Measurements from ENCODE around the gene RNF180.

The RNF180 gene

DNA sequence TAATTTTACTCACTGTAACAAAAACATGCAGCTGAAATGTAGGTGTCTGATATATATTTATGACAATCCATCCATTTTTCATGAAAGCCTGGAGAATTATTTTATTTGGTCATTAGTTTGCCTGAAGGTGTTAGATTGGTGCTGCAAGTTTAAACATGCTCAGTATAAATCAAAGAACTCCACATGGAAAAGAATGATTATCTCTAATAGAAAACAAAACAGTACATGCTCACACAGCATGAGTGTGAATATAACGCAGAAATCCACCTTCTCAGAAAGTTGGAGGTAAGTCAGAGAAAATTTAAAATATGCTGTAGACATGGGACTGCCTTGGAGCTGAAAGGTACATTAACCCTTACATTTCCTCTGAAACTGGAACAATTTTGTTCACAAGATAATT, 174.7 kb downstream of the RNF180 start:
- H3K9ac ChIP-seq (ENCODE audit: low read length), result no peak overlapping the region
- TF ChIP-seq, protein P1, sequence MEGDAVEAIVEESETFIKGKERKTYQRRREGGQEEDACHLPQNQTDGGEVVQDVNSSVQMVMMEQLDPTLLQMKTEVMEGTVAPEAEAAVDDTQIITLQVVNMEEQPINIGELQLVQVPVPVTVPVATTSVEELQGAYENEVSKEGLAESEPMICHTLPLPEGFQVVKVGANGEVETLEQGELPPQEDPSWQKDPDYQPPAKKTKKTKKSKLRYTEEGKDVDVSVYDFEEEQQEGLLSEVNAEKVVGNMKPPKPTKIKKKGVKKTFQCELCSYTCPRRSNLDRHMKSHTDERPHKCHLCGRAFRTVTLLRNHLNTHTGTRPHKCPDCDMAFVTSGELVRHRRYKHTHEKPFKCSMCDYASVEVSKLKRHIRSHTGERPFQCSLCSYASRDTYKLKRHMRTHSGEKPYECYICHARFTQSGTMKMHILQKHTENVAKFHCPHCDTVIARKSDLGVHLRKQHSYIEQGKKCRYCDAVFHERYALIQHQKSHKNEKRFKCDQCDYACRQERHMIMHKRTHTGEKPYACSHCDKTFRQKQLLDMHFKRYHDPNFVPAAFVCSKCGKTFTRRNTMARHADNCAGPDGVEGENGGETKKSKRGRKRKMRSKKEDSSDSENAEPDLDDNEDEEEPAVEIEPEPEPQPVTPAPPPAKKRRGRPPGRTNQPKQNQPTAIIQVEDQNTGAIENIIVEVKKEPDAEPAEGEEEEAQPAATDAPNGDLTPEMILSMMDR (IDR thresholded peaks at IDR 0.05; ENCODE audit: low read depth, low read length), result no peak
- no peak for TF ChIP-seq EZH2phosphoT487 (IDR thresholded peaks at IDR 0.05; ENCODE audit: low read depth)
- H4K20me1 ChIP-seq (ENCODE audit: insufficient read depth, low read length), result no peaks in the 10 kb centered on the region
- no peaks in the 10 kb centered on the region for H3K79me2 ChIP-seq (ENCODE audit: low read length)
- no peaks in the 10 kb centered on the region for H3K27me3 ChIP-seq (ENCODE audit: low read depth, low read length)
- H2AFZ ChIP-seq (ENCODE audit: low read depth, low read length), result no peak overlapping the region
- no peaks in the 10 kb centered on the region for H3K9me3 ChIP-seq (ENCODE audit: insufficient read depth, low read length)
- no peak overlapping the region for H3K4me3 ChIP-seq (ENCODE audit: low read length)
- no peak overlapping the region for H3K27ac ChIP-seq (ENCODE audit: low read length)
- no peaks in the 10 kb centered on the region for H3K36me3 ChIP-seq (replicated peaks; ENCODE audit: low read depth, low read length)
- H3K4me1 ChIP-seq (ENCODE audit: low read length), result no peaks in the 10 kb centered on the region
- H3K4me2 ChIP-seq (ENCODE audit: low read length), result no peak overlapping the region

DNA sequence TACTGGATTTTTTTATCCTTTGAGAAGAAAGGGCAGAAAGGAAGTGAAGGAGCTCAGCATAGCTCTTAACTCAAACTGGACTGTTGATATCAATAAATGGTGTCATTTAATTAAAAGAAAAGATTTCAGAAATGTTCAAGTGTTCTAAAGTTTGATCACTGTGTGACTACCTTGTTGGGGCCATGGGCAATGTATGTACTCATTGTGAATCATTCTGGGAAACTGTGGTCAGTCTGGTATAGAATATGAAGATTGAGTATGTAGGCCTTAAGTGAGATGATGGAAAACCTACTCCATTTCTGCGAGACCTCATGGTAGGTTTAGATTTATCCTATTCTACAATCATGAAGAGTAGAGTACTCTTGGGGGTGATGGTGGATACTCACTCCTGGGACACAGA, 175.7 kb downstream of the RNF180 start:
- Histone ChIP-seq H3K4me1 (ENCODE audit: low read length) (no peaks in the 10 kb centered on the region), H3K9ac (ENCODE audit: low read length) (no peak overlapping the region), H3K27me3 (ENCODE audit: low read depth, low read length) (no peaks in the 10 kb centered on the region), H3K79me2 (ENCODE audit: low read length) (no peaks in the 10 kb centered on the region), H3K4me2 (ENCODE audit: low read length) (no peak overlapping the region), H3K4me3 (ENCODE audit: low read length) (no peak overlapping the region), H3K36me3 (replicated peaks; ENCODE audit: low read depth, low read length) (no peaks in the 10 kb centered on the region), H3K27ac (ENCODE audit: low read length) (no peak overlapping the region), H3K9me3 (ENCODE audit: insufficient read depth, low read length) (no peaks in the 10 kb centered on the region), H4K20me1 (ENCODE audit: insufficient read depth, low read length) (no peaks in the 10 kb centered on the region), H2AFZ (ENCODE audit: low read depth, low read length) (no peak overlapping the region)
- TF ChIP-seq, protein P1 (IDR thresholded peaks at IDR 0.05; ENCODE audit: low read depth, low read length), result no peak
- no peak for TF ChIP-seq EZH2phosphoT487 (IDR thresholded peaks at IDR 0.05; ENCODE audit: low read depth)

DNA sequence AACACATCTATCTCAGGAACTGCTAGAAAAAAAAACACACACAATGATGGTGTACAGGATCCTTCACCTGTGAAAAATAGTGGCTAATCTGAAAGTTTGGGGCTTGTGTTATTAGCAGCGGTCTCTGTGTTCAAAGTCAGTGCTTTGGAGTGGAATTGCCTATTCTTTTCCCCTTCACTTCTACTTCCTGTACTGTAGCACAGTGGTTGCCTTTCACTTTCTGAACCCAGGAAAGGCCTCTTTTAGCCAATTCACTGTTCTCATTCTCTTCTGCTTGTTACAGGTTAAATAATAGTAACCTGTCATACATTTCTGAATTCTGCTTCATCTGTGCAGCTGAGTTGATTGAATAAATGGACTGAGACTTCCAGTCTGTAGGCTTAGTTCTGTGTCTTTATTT, 178.9 kb downstream of the RNF180 start:
- TF ChIP-seq, protein P1 (IDR thresholded peaks at IDR 0.05; ENCODE audit: low read depth, low read length), result no peak
- no peak for TF ChIP-seq EZH2phosphoT487 (IDR thresholded peaks at IDR 0.05; ENCODE audit: low read depth)
- no peaks in the 10 kb centered on the region for H4K20me1 ChIP-seq (ENCODE audit: insufficient read depth, low read length)
- no peaks in the 10 kb centered on the region for H3K27me3 ChIP-seq (ENCODE audit: low read depth, low read length)
- H3K36me3 ChIP-seq (replicated peaks; ENCODE audit: low read depth, low read length), result no peaks in the 10 kb centered on the region
- no peak overlapping the region for H3K27ac ChIP-seq (ENCODE audit: low read length)
- no peaks in the 10 kb centered on the region for H3K79me2 ChIP-seq (ENCODE audit: low read length)
- H3K4me3 ChIP-seq (ENCODE audit: low read length), result no peak overlapping the region
- H3K9ac ChIP-seq (ENCODE audit: low read length), result no peak overlapping the region
- H3K9me3 ChIP-seq (ENCODE audit: insufficient read depth, low read length), result no peaks in the 10 kb centered on the region
- H3K4me1 ChIP-seq (ENCODE audit: low read length), result no peaks in the 10 kb centered on the region
- no peak overlapping the region for H3K4me2 ChIP-seq (ENCODE audit: low read length)
- no peak overlapping the region for H2AFZ ChIP-seq (ENCODE audit: low read depth, low read length)

DNA sequence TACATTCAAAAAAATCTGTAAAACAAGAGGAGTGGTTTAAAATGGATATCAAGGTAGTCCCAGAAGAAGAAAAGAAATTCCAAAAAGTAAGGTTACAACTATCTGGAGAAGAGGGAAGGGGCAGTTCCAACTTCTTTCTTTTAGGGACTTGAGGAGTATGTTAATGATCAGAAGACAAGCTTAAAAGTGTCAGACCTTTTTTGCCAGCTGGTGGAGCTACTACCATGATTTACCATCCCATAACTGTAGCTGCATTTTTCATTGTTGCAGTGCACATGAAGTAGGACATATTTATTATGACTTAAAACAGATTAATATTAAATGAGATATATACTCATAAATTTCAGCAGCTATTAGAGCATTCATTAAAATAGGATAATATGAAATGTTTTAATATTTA, 181.7 kb downstream of the RNF180 start:
- Histone ChIP-seq H3K4me3 (ENCODE audit: low read length) (no peak overlapping the region), H4K20me1 (ENCODE audit: insufficient read depth, low read length) (no peaks in the 10 kb centered on the region), H3K9ac (ENCODE audit: low read length) (no peak overlapping the region), H3K9me3 (ENCODE audit: insufficient read depth, low read length) (no peaks in the 10 kb centered on the region), H3K36me3 (replicated peaks; ENCODE audit: low read depth, low read length) (no peaks in the 10 kb centered on the region), H3K27me3 (ENCODE audit: low read depth, low read length) (no peaks in the 10 kb centered on the region), H2AFZ (ENCODE audit: low read depth, low read length) (no peak overlapping the region), H3K4me1 (ENCODE audit: low read length) (no peaks in the 10 kb centered on the region), H3K4me2 (ENCODE audit: low read length) (no peak overlapping the region), H3K79me2 (ENCODE audit: low read length) (no peaks in the 10 kb centered on the region), H3K27ac (ENCODE audit: low read length) (no peak overlapping the region)
- no peak for TF ChIP-seq EZH2phosphoT487 (IDR thresholded peaks at IDR 0.05; ENCODE audit: low read depth)
- TF ChIP-seq, protein P1 (IDR thresholded peaks at IDR 0.05; ENCODE audit: low read depth, low read length), result no peak; the same call in 1 of the 2 replicates
